HEK293 (cell line): ENCODE measurements around the gene CXXC5.

Experiments
- CTCF ChIA-PET: fragments of 350-600 bp; formaldehyde crosslinking; extraction: SDS; loops from one replicate; lab custom pipeline; 2021; ENCODE audit warnings: antibody characterized with exemption; lab: Yijun Ruan, JAX
- POLR2A ChIA-PET: fragments of 300-600 bp; formaldehyde crosslinking; extraction: SDS; loops from one replicate; lab custom pipeline; 2020; ENCODE audit warnings: antibody characterized with exemption, inconsistent platforms; lab: Yijun Ruan, JAX
- H3K27ac ChIP-seq: fragments of 200-500 bp; sonication (Bioruptor generic); 2 replicates; pipeline ENCODE4 v1.5.1; 2014; ENCODE audit warnings: low read depth, low read length, control low read depth, inconsistent platforms; ENCODE audit errors: extremely low read depth
- H3K36me3 ChIP-seq, 2 experiments: fragments of 200-500 bp in 1 of 2; sonication (Bioruptor generic) in 1 of 2; 1 replicate in 1 of 2; 2 replicates in 1 of 2; pipeline ENCODE4 v1.5.1; 2014 to 2017; ENCODE audit warnings: inconsistent platforms in 2 of 2, low read length in 2 of 2; ENCODE audit not compliant: control insufficient read depth in 2 of 2, insufficient read depth in 1 of 2
- H3K4me1 ChIP-seq: fragments of 200-500 bp; sonication (Bioruptor generic); 2 replicates; pipeline ENCODE4 v1.5.1; 2014; ENCODE audit warnings: mild to moderate bottlenecking, low read length, inconsistent platforms; ENCODE audit not compliant: control insufficient read depth, insufficient read depth
- H3K4me3 ChIP-seq: 2 replicates; pipeline ENCODE4 v1.5.1; 2011; ENCODE audit warnings: low read depth, mild to moderate bottlenecking, control low read depth, low read length, moderate library complexity
- H3K9me3 ChIP-seq: fragments of 200-500 bp; sonication (Bioruptor generic); 2 replicates; pipeline ENCODE4 v1.5.1; 2014; ENCODE audit warnings: low read depth, low read length, inconsistent platforms; ENCODE audit not compliant: control insufficient read depth, insufficient read depth
- OSR2 ChIP-seq: fragments of 450-650 bp; formaldehyde crosslinking; IDR thresholded peaks from 2 replicates; pipeline ENCODE4 v1.5.1; 2016; ENCODE audit warnings: missing biosample characterization, missing genetic modification characterization
- REPIN1 ChIP-seq: fragments of 450-650 bp; formaldehyde crosslinking; IDR thresholded peaks from 2 replicates; pipeline ENCODE4 v1.5.1; 2017; ENCODE audit warnings: missing biosample characterization, missing genetic modification characterization, low read depth
- YY1 ChIP-seq: fragments of 450-650 bp; formaldehyde crosslinking; IDR thresholded peaks from 2 replicates; pipeline ENCODE4 v1.5.1; 2018; ENCODE audit warnings: missing biosample characterization, missing genetic modification characterization
- ZBTB17 ChIP-seq: fragments of 450-650 bp; formaldehyde crosslinking; IDR thresholded peaks from 2 replicates; pipeline ENCODE4 v1.5.1; 2016; ENCODE audit warnings: missing biosample characterization, missing genetic modification characterization
- ZNF214 ChIP-seq: fragments of 450-650 bp; formaldehyde crosslinking; IDR thresholded peaks from 2 replicates; pipeline ENCODE4 v1.5.1; 2017; ENCODE audit warnings: missing biosample characterization, mild to moderate bottlenecking, missing genetic modification characterization, borderline replicate concordance
- ZNF221 ChIP-seq: fragments of 450-650 bp; formaldehyde crosslinking; IDR thresholded peaks from 2 replicates; pipeline ENCODE4 v1.5.1; 2017; ENCODE audit warnings: missing biosample characterization, missing genetic modification characterization, borderline replicate concordance
- ZNF223 ChIP-seq: fragments of 450-650 bp; formaldehyde crosslinking; IDR thresholded peaks from 2 replicates; pipeline ENCODE4 v1.5.1; 2016; ENCODE audit warnings: missing biosample characterization, missing genetic modification characterization
- ZNF280D ChIP-seq: fragments of 450-650 bp; formaldehyde crosslinking; IDR thresholded peaks from 2 replicates; pipeline ENCODE4 v1.5.1; 2016; ENCODE audit warnings: missing biosample characterization, missing genetic modification characterization
- ZNF311 ChIP-seq: fragments of 450-650 bp; formaldehyde crosslinking; IDR thresholded peaks from 2 replicates; pipeline ENCODE4 v1.5.1; 2017; ENCODE audit warnings: missing biosample characterization, missing genetic modification characterization, borderline replicate concordance
- ZNF366 ChIP-seq: fragments of 450-650 bp; formaldehyde crosslinking; conservative IDR thresholded peaks from 2 replicates; pipeline ENCODE4 v1.5.1; 2016; ENCODE audit warnings: missing biosample characterization, missing genetic modification characterization
- ZNF394 ChIP-seq: fragments of 450-650 bp; formaldehyde crosslinking; IDR thresholded peaks from 2 replicates; pipeline ENCODE4 v1.5.1; 2016; ENCODE audit warnings: missing biosample characterization, missing genetic modification characterization, mild to moderate bottlenecking, moderate library complexity, borderline replicate concordance
- ZNF510 ChIP-seq: fragments of 450-650 bp; formaldehyde crosslinking; IDR thresholded peaks from 2 replicates; pipeline ENCODE4 v1.5.1; 2018; ENCODE audit warnings: mild to moderate bottlenecking, missing genetic modification characterization, missing biosample characterization; ENCODE audit not compliant: insufficient replicate concordance
- ZNF514 ChIP-seq: fragments of 450-650 bp; formaldehyde crosslinking; IDR thresholded peaks from 2 replicates; pipeline ENCODE4 v1.5.1; 2016; ENCODE audit warnings: missing biosample characterization, missing genetic modification characterization
- ZNF600 ChIP-seq: fragments of 450-650 bp; formaldehyde crosslinking; IDR thresholded peaks from 2 replicates; pipeline ENCODE4 v1.5.1; 2016; ENCODE audit warnings: missing biosample characterization, missing genetic modification characterization
- ZNF621 ChIP-seq: fragments of 450-650 bp; formaldehyde crosslinking; IDR thresholded peaks from 2 replicates; pipeline ENCODE4 v1.5.1; 2017; ENCODE audit warnings: missing biosample characterization, missing genetic modification characterization
- ZNF629 ChIP-seq: fragments of 450-650 bp; formaldehyde crosslinking; IDR thresholded peaks from 2 replicates; pipeline ENCODE4 v1.5.1; 2017; ENCODE audit warnings: missing biosample characterization, missing genetic modification characterization
- ZNF670 ChIP-seq: fragments of 450-650 bp; formaldehyde crosslinking; IDR thresholded peaks from 2 replicates; pipeline ENCODE4 v1.5.1; 2016; ENCODE audit warnings: missing biosample characterization, missing genetic modification characterization, low read depth
- ZNF830 ChIP-seq: fragments of 450-650 bp; IDR thresholded peaks from 2 replicates; pipeline ENCODE4 v1.5.0; 2018; ENCODE audit warnings: missing biosample characterization, missing genetic modification characterization, low read depth, mild to moderate bottlenecking, moderate library complexity
- TF ChIP-seq, protein P1 (sequence below): IDR thresholded peaks from 2 replicates; pipeline ENCODE4 v1.6.1; 2011; ENCODE audit warnings: mild to moderate bottlenecking, low read depth, low read length, borderline replicate concordance
- TF ChIP-seq, protein P2 (sequence below): fragments of 450-650 bp; formaldehyde crosslinking; IDR thresholded peaks from 2 replicates; pipeline ENCODE4 v1.5.1; 2016; ENCODE audit warnings: missing biosample characterization, missing genetic modification characterization
- TF ChIP-seq, protein P3 (sequence below): fragments of 450-650 bp; formaldehyde crosslinking; conservative IDR thresholded peaks from 2 replicates; pipeline ENCODE4 v1.5.1; 2016; ENCODE audit warnings: low read depth, missing biosample characterization, missing genetic modification characterization

Gene CXXC5

DNA sequence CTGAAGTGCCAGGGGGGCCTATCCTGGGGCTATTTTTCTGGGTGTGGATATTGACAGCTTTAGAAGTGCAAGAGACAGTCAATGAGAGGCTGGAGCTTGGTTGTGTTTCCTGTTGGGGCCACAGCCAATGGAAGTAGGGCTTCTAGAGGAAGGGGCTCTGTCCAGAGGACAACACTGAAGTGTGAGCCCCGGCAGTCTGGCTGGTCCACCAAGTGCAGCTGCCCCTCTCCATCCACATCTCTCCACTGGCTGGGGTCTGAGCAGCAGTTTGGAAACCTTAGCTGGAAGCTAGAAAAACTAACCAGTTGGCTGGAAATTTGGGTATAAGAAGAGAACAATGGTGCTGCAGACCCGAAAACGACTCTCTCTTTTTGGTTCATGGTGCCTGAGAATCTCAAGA is 83.1 kb downstream of the CXXC5 start (continued):
- TF ChIP-seq ZNF280D (tag by site-specific recombination) (no peak), YY1 (tag by site-specific recombination) (no peak), OSR2 (tag by site-specific recombination) (no peak), ZNF221 (tag by site-specific recombination) (no peak), ZNF514 (tag by site-specific recombination) (no peak)
- TF ChIP-seq, protein P1, sequence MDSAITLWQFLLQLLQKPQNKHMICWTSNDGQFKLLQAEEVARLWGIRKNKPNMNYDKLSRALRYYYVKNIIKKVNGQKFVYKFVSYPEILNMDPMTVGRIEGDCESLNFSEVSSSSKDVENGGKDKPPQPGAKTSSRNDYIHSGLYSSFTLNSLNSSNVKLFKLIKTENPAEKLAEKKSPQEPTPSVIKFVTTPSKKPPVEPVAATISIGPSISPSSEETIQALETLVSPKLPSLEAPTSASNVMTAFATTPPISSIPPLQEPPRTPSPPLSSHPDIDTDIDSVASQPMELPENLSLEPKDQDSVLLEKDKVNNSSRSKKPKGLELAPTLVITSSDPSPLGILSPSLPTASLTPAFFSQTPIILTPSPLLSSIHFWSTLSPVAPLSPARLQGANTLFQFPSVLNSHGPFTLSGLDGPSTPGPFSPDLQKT, result no peak

DNA sequence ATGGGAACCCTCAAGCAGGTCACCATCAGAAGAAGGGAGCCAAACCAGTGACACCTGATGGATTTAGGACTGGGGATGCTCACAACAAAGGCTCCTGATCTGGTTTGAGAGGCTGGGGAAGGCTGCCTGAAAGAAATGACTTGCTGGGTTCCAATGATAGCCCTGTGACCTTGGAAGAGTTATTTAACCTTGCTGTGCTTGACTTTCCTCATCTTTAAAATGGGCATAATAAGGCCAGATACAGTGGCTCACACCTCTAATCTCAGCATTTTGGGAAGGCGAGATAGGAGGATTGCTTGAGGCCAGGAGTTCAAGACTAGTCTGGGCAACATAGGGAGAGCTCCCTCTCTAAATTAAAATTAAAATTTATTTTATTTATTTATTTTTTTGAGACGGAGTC is 83.9 kb downstream of the CXXC5 start:
- ChIA-PET POLR2A (interaction anchor here (1.0 kb wide), 1 partner anchor 14 kb away, joined by 3 read pairs; no protein-coding TSS in a partner anchor), CTCF (interaction anchor here (2.1 kb wide), 1 partner anchor 21 kb away, joined by 5 read pairs; no protein-coding TSS in a partner anchor)
- no peak overlapping the region for H3K27ac ChIP-seq
- no peak overlapping the region for H3K4me3 ChIP-seq
- no peaks in the 10 kb centered on the region for H3K4me1 ChIP-seq
- H3K36me3 ChIP-seq, result no peaks in the 10 kb centered on the region
- no peak for TF ChIP-seq ZNF830 (tag by site-specific recombination)
- no peak for TF ChIP-seq ZNF223 (tag by site-specific recombination)
- TF ChIP-seq ZNF366 (tag by site-specific recombination), result no peak
- TF ChIP-seq ZNF214 (tag by site-specific recombination), result no peak
- TF ChIP-seq, protein P2, sequence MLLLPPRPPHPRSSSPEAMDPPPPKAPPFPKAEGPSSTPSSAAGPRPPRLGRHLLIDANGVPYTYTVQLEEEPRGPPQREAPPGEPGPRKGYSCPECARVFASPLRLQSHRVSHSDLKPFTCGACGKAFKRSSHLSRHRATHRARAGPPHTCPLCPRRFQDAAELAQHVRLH (tag by site-specific recombination), result no peak
- no peak for TF ChIP-seq ZNF670
- no peak for TF ChIP-seq ZBTB17
- TF ChIP-seq ZNF621 (tag by site-specific recombination), result no peak
- TF ChIP-seq ZNF394 (tag by site-specific recombination), result no peak
- TF ChIP-seq ZNF311 (tag by site-specific recombination), result no peak
- TF ChIP-seq REPIN1 (tag by site-specific recombination), result no peak
- no peak for TF ChIP-seq ZNF600
- TF ChIP-seq, protein P1, result no peak
- TF ChIP-seq ZNF510 (tag by site-specific recombination), result no peak
- TF ChIP-seq, protein P3, sequence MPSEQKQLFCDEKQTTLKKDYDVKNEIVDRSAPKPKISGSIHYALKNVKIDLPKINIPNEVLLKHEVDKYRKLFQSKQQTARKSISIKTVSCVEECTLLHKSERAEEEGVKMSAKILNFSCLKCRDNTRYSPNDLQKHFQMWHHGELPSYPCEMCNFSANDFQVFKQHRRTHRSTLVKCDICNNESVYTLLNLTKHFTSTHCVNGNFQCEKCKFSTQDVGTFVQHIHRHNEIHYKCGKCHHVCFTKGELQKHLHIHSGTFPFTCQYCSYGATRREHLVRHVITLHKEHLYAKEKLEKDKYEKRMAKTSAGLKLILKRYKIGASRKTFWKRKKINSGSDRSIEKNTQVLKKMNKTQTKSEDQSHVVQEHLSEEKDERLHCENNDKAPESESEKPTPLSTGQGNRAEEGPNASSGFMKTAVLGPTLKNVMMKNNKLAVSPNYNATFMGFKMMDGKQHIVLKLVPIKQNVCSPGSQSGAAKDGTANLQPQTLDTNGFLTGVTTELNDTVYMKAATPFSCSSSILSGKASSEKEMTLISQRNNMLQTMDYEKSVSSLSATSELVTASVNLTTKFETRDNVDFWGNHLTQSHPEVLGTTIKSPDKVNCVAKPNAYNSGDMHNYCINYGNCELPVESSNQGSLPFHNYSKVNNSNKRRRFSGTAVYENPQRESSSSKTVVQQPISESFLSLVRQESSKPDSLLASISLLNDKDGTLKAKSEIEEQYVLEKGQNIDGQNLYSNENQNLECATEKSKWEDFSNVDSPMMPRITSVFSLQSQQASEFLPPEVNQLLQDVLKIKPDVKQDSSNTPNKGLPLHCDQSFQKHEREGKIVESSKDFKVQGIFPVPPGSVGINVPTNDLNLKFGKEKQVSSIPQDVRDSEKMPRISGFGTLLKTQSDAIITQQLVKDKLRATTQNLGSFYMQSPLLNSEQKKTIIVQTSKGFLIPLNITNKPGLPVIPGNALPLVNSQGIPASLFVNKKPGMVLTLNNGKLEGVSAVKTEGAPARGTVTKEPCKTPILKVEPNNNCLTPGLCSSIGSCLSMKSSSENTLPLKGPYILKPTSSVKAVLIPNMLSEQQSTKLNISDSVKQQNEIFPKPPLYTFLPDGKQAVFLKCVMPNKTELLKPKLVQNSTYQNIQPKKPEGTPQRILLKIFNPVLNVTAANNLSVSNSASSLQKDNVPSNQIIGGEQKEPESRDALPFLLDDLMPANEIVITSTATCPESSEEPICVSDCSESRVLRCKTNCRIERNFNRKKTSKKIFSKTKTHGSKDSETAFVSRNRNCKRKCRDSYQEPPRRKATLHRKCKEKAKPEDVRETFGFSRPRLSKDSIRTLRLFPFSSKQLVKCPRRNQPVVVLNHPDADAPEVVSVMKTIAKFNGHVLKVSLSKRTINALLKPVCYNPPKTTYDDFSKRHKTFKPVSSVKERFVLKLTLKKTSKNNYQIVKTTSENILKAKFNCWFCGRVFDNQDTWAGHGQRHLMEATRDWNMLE (tag by site-specific recombination), result no peak
- TF ChIP-seq ZNF629 (tag by site-specific recombination), result no peak
- no peaks in the 10 kb centered on the region for H3K9me3 ChIP-seq
